CD4-positive, alpha-beta T cell treated with Interleukin-15 for 4 hours (primary cell): Measurements from ENCODE around the gene SPATA24.
"Not testable (repeated sequence)": the region's sequence is repeated elsewhere in the genome, so short reads cannot be mapped to it uniquely, and the experiment has no call there.

ENCODE experiments used
- DNase-seq: peaks from one replicate; pipeline ENCODE4 v3.0.0-alpha.2; 2020; ENCODE audit warnings: low spot score

Gene SPATA24

GRCh38 chr5:139394654-139395566 is 9.0 kb downstream of the SPATA24 start, which contains the start of gene PROB1:
Gene PROB1 (minus strand): TSS chr5:139395104. CDS start chr5:139395081, 23 bp downstream.
- no peak for DNase-seq

DNA sequence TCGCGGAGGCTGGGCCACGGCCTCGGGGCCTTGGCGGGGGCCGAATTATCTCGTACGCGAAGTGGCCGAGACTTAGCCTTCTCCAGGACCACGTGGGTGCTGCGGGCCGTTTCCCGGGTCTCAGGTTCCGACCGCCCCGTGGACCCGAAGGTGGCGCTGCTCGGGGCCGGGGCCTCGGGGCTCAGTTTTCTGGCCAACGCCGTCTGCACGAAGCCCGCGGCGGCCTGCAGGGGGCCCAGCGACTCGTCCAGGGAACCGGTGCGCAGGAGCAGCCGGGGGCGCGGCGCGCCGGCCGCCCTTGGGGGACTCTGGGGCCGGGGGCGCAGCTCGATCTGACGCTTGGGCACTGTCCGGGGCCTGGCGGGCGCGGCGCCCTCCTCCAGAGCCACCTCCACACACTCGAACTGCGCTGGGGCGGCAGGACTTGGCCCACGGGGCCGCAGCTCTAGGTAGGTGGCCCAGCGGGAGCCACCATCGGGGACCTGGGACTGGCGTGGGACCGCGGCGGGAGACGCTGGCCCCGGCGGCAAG is 9.7 kb downstream of the SPATA24 start:
- peak; percentile 56 for DNase-seq

GRCh38 chr5:139393497-139394122 is 10.3 kb downstream of the SPATA24 start:
- DNase-seq, result no peak

GRCh38 chr5:139392678-139393496 is 11.0 kb downstream of the SPATA24 start:
- peak; percentile 76 for DNase-seq

- DNase-seq, result no peak
Observed at GRCh38 chr5:139392324-139392677, 11.6 kb downstream of the SPATA24 start.

DNA sequence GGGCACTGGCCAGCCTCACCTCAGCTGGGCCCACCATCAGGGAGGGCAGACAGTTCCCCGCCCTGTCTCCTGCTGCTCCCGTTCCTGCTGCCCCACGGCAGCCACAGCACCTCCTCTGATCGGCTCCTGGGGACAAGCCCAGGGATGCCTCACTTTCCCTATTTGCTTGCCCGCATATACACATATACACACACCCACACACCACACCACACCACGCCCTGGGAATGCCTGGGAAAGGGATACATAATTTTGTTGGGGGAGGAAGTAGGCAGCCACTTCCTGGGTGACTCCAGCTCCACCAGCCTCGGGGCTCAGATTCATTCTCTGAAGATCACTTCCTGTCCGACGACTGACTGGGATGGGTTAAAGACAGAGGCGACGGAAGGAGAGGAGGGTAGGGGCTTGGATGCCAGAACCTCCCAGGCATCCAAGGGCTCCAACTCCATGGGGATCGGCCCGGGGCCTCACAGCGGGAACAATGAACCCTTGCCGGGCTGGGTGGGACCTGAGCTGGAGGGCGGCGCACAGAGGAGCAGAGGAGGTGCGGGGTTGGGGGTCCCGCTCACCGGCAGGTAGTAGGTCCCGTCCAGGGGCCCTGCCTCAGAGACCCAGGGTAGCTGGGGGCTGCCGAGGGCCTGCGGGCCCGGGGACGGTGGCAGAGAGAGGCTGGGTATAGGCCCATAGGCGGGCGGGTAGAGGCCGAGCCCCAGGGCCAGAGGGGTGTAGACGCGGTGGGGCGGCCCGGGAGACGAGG is 12.1 kb downstream of the SPATA24 start:
- DNase-seq, result no peak

GRCh38 chr5:139390639-139391569 is 13.0 kb downstream of the SPATA24 start:
- DNase-seq, result no peak

DNA sequence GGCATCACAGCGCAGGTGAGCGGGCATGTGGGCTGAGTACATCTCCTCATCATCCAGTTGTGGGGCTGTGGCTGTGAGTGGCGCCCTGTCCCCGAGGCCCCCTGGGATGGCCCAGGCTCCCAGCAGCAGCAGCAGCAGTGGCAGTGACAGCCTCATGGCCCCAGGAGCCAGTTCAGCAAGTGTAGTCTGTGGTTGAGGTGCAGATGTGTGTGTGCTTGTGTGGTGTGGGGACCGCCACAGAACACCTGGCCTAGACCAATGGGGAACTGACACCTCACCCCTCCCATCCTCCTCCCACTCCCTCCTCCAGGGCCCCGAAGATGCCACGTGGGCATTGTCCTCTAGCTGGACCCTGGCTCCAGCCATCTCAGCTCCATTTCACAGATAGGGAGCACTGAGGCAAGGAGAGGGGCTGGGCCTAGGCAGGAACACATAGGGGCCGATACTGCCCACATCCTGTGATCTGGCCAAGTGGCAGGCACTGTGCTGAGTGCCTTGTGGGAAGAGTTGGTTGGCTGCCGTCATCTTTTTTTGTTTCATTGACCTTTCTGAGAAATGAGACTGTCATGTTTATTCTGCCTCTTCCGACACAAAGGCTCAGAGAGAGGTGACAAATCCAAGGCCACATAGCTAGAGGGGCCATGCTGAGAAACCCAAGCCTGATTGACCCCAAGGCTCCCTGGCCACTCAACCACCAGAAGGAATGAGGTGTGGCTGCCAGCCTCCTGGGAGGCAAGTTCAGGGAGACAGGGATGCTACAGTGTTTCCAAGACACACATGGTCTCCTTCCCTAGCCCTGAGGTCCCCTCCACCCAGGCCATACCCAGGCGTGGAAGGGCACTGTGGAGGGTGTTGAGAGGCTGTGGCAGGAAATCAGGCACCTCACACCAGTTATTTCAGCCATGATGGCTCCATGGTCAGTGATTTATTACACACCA is 13.9 kb downstream of the SPATA24 start, which contains the start of gene MZB1:
TSS of gene MZB1 (minus strand) at position 213 of the 938 bp plus-strand sequence. CDS start at position 156, 57 bp downstream.
- DNase-seq, result peak; percentile 75

GRCh38 chr5:139388198-139388821 is 15.6 kb downstream of the SPATA24 start:
- DNase-seq, result no peak

DNA sequence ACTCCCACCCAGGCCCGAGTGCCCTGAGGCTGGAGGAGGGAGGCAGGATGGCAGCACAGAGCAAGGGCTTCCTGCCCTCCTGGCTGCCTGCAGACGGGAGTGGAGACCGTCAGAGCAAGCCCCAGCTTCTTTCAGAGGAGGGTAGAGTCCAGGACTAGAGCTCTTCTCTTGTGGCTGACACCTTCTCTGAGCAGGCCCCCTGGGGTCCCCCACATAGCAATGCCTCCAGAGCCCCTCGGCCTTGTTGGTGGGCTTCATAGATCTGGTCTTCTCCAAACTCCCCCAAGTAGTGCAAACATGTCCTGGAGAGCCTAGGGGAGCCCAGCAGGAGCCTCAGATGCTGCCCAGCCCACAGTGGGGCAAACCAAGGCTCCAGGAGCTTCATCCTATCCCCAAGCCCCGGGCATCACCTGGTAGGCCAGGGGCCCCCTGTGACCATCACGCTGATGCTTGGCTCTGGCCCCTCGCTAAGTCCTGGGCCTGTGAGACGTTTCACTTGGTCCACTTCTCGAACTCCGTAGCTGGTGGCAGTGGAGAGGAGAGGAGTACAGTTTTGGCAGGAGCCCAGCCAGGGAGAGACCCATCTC is 16.2 kb downstream of the SPATA24 start:
- no peak for DNase-seq

- not testable (repeated sequence) for DNase-seq
Observed at GRCh38 chr5:139386956-139387355, 16.9 kb downstream of the SPATA24 start.

- DNase-seq, result no peak
Observed at GRCh38 chr5:139386050-139386438, 17.8 kb downstream of the SPATA24 start.

- peak; percentile 32 for DNase-seq
Observed at GRCh38 chr5:139385061-139386049, 18.5 kb downstream of the SPATA24 start.

DNA sequence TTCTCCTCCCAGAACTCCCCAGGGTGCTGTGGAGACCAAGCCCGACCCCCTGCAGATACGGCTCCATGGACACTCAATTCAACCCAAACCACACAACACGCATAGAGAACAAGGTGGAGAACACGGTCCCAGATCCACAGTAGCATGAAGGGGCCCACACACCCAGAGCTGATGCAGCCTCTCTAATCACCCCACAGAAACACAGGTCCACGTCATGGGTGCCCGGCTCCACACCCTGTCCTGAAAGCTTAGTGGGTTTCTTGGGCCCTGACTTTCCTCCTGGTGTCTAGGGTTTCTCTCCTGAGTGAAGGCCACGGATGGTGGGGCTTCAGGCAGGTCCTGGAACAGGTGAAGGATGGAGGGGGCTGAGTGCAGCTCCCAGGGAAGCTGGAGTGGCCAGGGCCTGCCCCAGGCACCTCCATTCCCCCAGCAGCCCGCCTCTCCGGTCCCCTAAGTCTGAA is 19.3 kb downstream of the SPATA24 start:
- DNase-seq, result no peak

DNA sequence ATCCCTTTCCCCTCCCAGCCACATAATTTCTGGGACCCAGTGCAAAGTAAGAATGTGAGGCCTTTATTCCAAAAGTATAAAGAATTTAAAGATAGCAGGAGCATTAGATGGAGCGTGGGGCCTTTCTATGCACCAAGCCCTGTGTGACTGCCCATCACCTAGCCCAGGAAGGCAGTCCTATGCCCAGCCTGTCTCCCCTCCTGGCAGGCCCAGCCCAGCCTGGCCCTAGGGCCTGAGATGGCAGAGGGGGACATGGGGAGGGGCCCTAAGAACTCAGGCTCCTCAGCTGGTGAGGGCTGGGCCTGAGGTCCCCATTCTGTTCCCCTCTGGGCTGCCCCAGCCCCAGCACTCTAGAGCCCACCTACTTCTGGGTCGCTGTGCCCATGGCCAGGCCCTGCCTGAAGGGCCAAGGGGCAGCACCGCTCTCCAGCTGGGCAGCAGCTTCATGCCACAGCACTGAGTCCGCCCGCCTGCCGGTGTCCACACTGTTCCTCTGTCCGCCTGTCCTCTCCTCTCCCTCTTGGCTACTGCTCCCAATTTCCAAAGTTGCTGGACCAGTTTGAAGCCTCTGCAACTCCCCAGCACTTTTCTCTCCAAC is 19.8 kb downstream of the SPATA24 start:
- DNase-seq, result no peak

DNA sequence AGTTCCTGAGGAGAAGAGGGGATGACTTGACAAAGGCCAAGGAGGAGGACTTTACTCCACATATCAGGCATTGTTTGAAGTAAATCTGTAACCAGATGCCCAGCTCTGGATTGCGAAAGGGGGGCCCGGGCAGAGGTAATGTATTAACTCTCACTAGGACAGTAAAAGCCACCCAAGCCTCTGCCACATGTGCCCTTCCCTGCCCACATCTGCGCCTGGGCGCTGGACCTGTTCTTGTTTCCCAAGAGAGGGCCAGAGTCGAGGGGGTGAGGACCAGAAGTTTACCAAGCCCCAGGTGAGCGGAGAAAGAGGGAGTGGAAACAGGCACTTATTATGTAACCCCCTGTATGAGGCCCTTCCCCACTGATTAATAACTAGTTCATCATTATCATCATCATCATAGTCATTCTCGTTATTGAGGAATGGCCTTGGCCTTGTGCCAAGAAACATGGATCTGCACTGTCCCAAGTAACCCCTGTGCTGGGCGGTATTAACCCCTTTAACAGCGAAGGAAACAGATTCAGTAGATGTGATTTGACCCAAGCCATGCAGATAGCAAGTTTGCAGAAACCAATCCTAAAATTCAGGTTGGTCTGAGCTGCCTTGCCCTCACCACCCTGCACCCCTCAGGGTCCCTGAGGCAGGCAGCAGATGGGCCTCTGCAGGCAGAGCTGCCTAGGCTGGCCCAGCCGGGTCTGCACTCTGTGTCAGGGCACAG is 20.5 kb downstream of the SPATA24 start, which contains the start of gene SLC23A1:
TSS of gene SLC23A1 (minus strand) at position 23 of the 718 bp plus-strand sequence. CDS start 44 bp downstream, outside the sequence.
- DNase-seq, result no peak
